H9 (cell line): ENCODE data around the gene DENND5A. TPM values are rescaled to one million over a fixed set of nuclear protein-coding genes. Genes with fewer than 3 reads are reported as not detected.

ENCODE experiments used
- DNase-seq: peaks from one replicate; pipeline ENCODE4 v3.0.0-alpha.2; 2017
- H2AFZ ChIP-seq: one replicate; pipeline ENCODE4 v1.6.1; 2013; ENCODE audit warnings: mild to moderate bottlenecking, low read length, control low read depth, moderate library complexity
- H2AK5ac ChIP-seq: 2 replicates; pipeline ENCODE4 v1.6.1; 2013; ENCODE audit warnings: low read length, control low read depth, mixed read lengths; ENCODE audit not compliant: insufficient read length
- H2BK120ac ChIP-seq: one replicate; pipeline ENCODE4 v1.6.1; 2013; ENCODE audit warnings: low read depth, mild to moderate bottlenecking, low read length, control low read depth, inconsistent platforms; ENCODE audit not compliant: poor library complexity, severe bottlenecking
- H2BK12ac ChIP-seq: 2 replicates; pipeline ENCODE4 v1.6.1; 2013; ENCODE audit warnings: low read length, control low read depth, mixed read lengths, low read depth; ENCODE audit not compliant: insufficient read length
- H2BK15ac ChIP-seq: 2 replicates; pipeline ENCODE4 v1.6.1; 2013; ENCODE audit warnings: low read depth, low read length, control low read depth
- H2BK20ac ChIP-seq: one replicate; pipeline ENCODE4 v1.6.1; 2013; ENCODE audit warnings: low read depth, mild to moderate bottlenecking, low read length, control low read depth, inconsistent platforms; ENCODE audit not compliant: poor library complexity, severe bottlenecking
- H2BK5ac ChIP-seq: 2 replicates; pipeline ENCODE4 v1.6.1; 2013; ENCODE audit warnings: low read length, control low read depth, mixed read lengths; ENCODE audit not compliant: insufficient read length
- H3K14ac ChIP-seq: 2 replicates; pipeline ENCODE4 v1.6.1; 2013; ENCODE audit warnings: low read length, control low read depth; ENCODE audit not compliant: insufficient read depth
- H3K18ac ChIP-seq: 2 replicates; pipeline ENCODE4 v1.6.1; 2013; ENCODE audit warnings: low read depth, mild to moderate bottlenecking, mixed read lengths, low read length, control low read depth; ENCODE audit not compliant: insufficient read length
- H3K23ac ChIP-seq: 2 replicates; pipeline ENCODE4 v1.6.1; 2013; ENCODE audit warnings: low read length, control low read depth, mixed read lengths, low read depth; ENCODE audit not compliant: insufficient read length
- H3K23me2 ChIP-seq: 2 replicates; pipeline ENCODE4 v1.6.1; 2013; ENCODE audit warnings: low read depth, mild to moderate bottlenecking, mixed read lengths, low read length, control low read depth; ENCODE audit not compliant: insufficient read length, poor library complexity, severe bottlenecking
- H3K27ac ChIP-seq: 2 replicates; pipeline ENCODE4 v1.5.1; 2013; ENCODE audit warnings: low read length, control low read depth, mixed read lengths, low read depth; ENCODE audit not compliant: insufficient read length
- H3K27me3 ChIP-seq: 2 replicates; pipeline ENCODE4 v1.6.1; 2013; ENCODE audit warnings: low read length, control low read depth, inconsistent platforms; ENCODE audit not compliant: insufficient read depth
- H3K4ac ChIP-seq: 2 replicates; pipeline ENCODE4 v1.6.1; 2013; ENCODE audit warnings: low read depth, mild to moderate bottlenecking, control low read depth, inconsistent platforms, low read length, moderate library complexity
- H3K4me1 ChIP-seq: 2 replicates; pipeline ENCODE4 v1.6.1; 2013; ENCODE audit warnings: low read length, control low read depth, inconsistent platforms; ENCODE audit not compliant: insufficient read depth
- H3K4me2 ChIP-seq: 2 replicates; pipeline ENCODE4 v1.6.1; 2013; ENCODE audit warnings: low read length, control low read depth, mixed read lengths; ENCODE audit not compliant: insufficient read length, insufficient read depth
- H3K56ac ChIP-seq: 2 replicates; pipeline ENCODE4 v1.6.1; 2013; ENCODE audit warnings: low read depth, mild to moderate bottlenecking, mixed read lengths, low read length, control low read depth; ENCODE audit not compliant: insufficient read length
- H3K79me1 ChIP-seq: 2 replicates; pipeline ENCODE4 v1.6.1; 2013; ENCODE audit warnings: low read depth, mild to moderate bottlenecking, moderate library complexity, low read length, control low read depth, inconsistent platforms; ENCODE audit not compliant: insufficient read depth, poor library complexity, severe bottlenecking
- H3K79me2 ChIP-seq: 2 replicates; pipeline ENCODE4 v1.6.1; 2013; ENCODE audit warnings: low read length, control low read depth, inconsistent platforms; ENCODE audit not compliant: insufficient read depth
- H3K9ac ChIP-seq: 2 replicates; pipeline ENCODE4 v1.6.1; 2013; ENCODE audit warnings: low read length, control low read depth, mixed read lengths; ENCODE audit not compliant: insufficient read length; ENCODE audit errors: extremely low read depth
- H3K9me3 ChIP-seq: one replicate; pipeline ENCODE4 v1.6.1; 2013; ENCODE audit warnings: low read depth, low read length, inconsistent platforms; ENCODE audit not compliant: control insufficient read depth
- H3T11ph ChIP-seq: one replicate; pipeline ENCODE4 v1.6.1; 2013; ENCODE audit warnings: mild to moderate bottlenecking, low read length, control low read depth, inconsistent platforms
- H4K20me1 ChIP-seq: one replicate; pipeline ENCODE4 v1.6.1; 2013; ENCODE audit not compliant: control insufficient read depth, insufficient read length, insufficient read depth
- H4K5ac ChIP-seq: 2 replicates; pipeline ENCODE4 v1.6.1; 2013; ENCODE audit warnings: low read depth, mild to moderate bottlenecking, mixed read lengths, low read length, control low read depth; ENCODE audit not compliant: insufficient read length
- H4K8ac ChIP-seq: replicated peaks from 2 replicates; pipeline ENCODE4 v1.6.1; 2013; ENCODE audit warnings: low read length, control low read depth, mixed read lengths, low read depth; ENCODE audit not compliant: insufficient read length
- H4K91ac ChIP-seq: 2 replicates; pipeline ENCODE4 v1.6.1; 2013; ENCODE audit warnings: low read depth, mild to moderate bottlenecking, moderate library complexity, mixed read lengths, low read length, control low read depth; ENCODE audit not compliant: insufficient read length
- H3K27ac Mint-ChIP-seq, 3 experiments: 2 replicates in 2 of 3; 3 replicates in 1 of 3; pipeline ENCODE4 v1.8.0; 2020 to 2021; ENCODE audit warnings: mixed read lengths in 3 of 3, mild to moderate bottlenecking in 1 of 3, moderate library complexity in 1 of 3
- H3K27me3 Mint-ChIP-seq: 2 replicates; pipeline ENCODE4 v1.8.0; 2021; ENCODE audit warnings: low read depth, mild to moderate bottlenecking, moderate library complexity, mixed read lengths
- H3K36me3 Mint-ChIP-seq, 3 experiments: 2 replicates in 2 of 3; 3 replicates in 1 of 3; pipeline ENCODE4 v1.8.0; 2020 to 2021; ENCODE audit warnings: low read depth in 3 of 3, mixed read lengths in 3 of 3; ENCODE audit not compliant: insufficient read depth in 1 of 3
- H3K4me1 Mint-ChIP-seq, 2 experiments: 2 replicates each; pipeline ENCODE4 v1.8.0; 2020; ENCODE audit warnings: mixed read lengths in 2 of 2
- H3K4me3 Mint-ChIP-seq, 2 experiments: 2 replicates in 1 of 2; 3 replicates in 1 of 2; pipeline ENCODE4 v1.8.0; 2020 to 2021; ENCODE audit warnings: mild to moderate bottlenecking in 2 of 2, mixed read lengths in 2 of 2, moderate library complexity in 1 of 2
- H3K9me3 Mint-ChIP-seq, 2 experiments: 2 replicates in 1 of 2; 3 replicates in 1 of 2; pipeline ENCODE4 v1.8.0; 2020; ENCODE audit warnings: mild to moderate bottlenecking in 2 of 2, mixed read lengths in 2 of 2, moderate library complexity in 1 of 2
- WGBS: extraction: QIAGEN DNeasy Blood & Tissue Kit; methylation state at CpG from one replicate; pipeline ENCODE4 v1.1.7; 2013; ENCODE audit warnings: missing lambda C conversion rate, low lambda C conversion rate, mixed read lengths; ENCODE audit not compliant: insufficient read length; ENCODE audit errors: extremely low coverage; 5-methylcytosine and 5-hydroxymethylcytosine counted together
- total RNA-seq: library from RNA; stranded (reverse); gene quantifications from 2 replicates; pipeline ENCODE4 v1.2.1, GENCODE V29; 2021
- TF ChIP-seq, protein P1 (sequence below): fragments of 200-600 bp; sonication (generic); conservative IDR thresholded peaks from 3 replicates; pipeline ENCODE4 v1.8.0; 2021; ENCODE audit warnings: antibody characterized with exemption, mild to moderate bottlenecking

DENND5A gene
- total RNA-seq, 1 experiment from 2014 or later: 59.6 TPM

DNA sequence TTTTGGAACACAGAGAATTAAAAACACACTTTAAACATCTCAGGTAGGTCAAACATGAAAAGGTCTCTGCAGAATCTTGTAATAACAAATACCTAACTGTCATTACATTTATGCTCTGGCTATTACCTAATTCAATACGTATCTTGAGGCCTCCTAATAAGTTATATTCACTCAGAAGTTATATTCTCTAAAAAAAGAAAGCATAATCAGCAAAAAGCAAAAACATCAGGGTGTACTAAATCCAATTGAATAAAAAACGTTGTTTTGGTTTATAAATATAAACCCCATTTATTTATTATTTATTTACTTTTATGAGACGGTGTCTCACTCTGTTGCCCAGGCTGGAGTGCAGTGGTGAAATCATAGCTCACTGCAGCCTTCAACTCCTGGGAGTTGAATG lies 39.0 kb upstream of the DENND5A start:
- Histone ChIP-seq H4K8ac (no peak overlapping the region), H2BK12ac (no peak overlapping the region), H3T11ph (no peak overlapping the region), H3K79me2 (peaks cover 25% of the 10 kb centered on the region; the same call in 1 of the 2 replicates), H3K23ac (no peak overlapping the region), H2BK5ac (no peak overlapping the region), H4K5ac (no peak overlapping the region), H3K9me3 (no peaks in the 10 kb centered on the region), H4K20me1 (no peaks in the 10 kb centered on the region), H2BK120ac (no peak overlapping the region), H3K27ac (no peak overlapping the region), H3K4me1 (no peaks in the 10 kb centered on the region), H3K4ac (no peak overlapping the region), H3K79me1 (peaks cover 5% of the 10 kb centered on the region), H3K23me2 (no peaks in the 10 kb centered on the region), H2BK15ac (no peak overlapping the region), H3K18ac (no peak overlapping the region), H3K9ac (no peak overlapping the region), H3K4me2 (no peak overlapping the region), H2AK5ac (no peak overlapping the region), H3K27me3 (no peaks in the 10 kb centered on the region), H2AFZ (no peak overlapping the region), H2BK20ac (no peak overlapping the region), H3K56ac (no peak overlapping the region), H4K91ac (no peak overlapping the region), H3K14ac (no peak overlapping the region)
- TF ChIP-seq, protein P1, sequence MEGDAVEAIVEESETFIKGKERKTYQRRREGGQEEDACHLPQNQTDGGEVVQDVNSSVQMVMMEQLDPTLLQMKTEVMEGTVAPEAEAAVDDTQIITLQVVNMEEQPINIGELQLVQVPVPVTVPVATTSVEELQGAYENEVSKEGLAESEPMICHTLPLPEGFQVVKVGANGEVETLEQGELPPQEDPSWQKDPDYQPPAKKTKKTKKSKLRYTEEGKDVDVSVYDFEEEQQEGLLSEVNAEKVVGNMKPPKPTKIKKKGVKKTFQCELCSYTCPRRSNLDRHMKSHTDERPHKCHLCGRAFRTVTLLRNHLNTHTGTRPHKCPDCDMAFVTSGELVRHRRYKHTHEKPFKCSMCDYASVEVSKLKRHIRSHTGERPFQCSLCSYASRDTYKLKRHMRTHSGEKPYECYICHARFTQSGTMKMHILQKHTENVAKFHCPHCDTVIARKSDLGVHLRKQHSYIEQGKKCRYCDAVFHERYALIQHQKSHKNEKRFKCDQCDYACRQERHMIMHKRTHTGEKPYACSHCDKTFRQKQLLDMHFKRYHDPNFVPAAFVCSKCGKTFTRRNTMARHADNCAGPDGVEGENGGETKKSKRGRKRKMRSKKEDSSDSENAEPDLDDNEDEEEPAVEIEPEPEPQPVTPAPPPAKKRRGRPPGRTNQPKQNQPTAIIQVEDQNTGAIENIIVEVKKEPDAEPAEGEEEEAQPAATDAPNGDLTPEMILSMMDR: no peak
- peaks cover 4 to 10% (median 5%) of the 10 kb centered on the region in 3 experiments; a peak in 6 of 7 replicates for H3K36me3 Mint-ChIP-seq
- peaks cover 0 to 4% of the 10 kb centered on the region in 2 experiments; a peak in 1 of 4 replicates for H3K4me1 Mint-ChIP-seq
- H3K27ac Mint-ChIP-seq: no peak overlapping the region
- no peak overlapping the region for H3K4me3 Mint-ChIP-seq
- no peaks in the 10 kb centered on the region; a peak in 1 of 5 replicates for H3K9me3 Mint-ChIP-seq
- DNase-seq: no peak
- no peaks in the 10 kb centered on the region for H3K27me3 Mint-ChIP-seq
- WGBS: no CpG with 5 or more reads among the region's 3 CpGs
